Midbrain (tissue), 1 donor: ENCODE data around the gene IPCEF1.

Experiments used
- DNase-seq: peaks from one replicate; lab custom pipeline; 2025; lab: John Stamatoyannopoulos, UW

The IPCEF1 gene

DNA sequence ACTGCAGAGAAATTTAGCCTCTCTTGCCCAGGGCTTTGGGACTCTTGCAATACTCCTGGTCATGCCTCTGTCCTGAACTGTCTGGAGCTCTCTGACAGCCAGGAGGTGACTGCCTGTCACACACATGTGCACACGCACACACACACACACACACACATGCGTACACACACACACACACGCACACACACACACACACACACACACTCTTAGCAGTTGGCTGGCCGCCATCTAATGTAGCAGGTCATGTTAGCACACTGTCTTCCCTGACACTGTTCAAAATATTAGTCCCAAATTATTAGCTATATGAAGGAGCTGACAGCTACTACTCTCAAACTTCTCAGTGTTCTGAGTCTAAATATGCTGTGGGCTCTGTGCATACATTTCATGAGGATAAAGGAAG is 60.9 kb downstream of the IPCEF1 start:
- no peak for DNase-seq

- no peak for DNase-seq
Measured at GRCh38 chr6:154292855-154293519, 63.6 kb downstream of the IPCEF1 start.

- DNase-seq: no peak
Measured at GRCh38 chr6:154292066-154292465, 64.5 kb downstream of the IPCEF1 start.

- no peak for DNase-seq
Measured at GRCh38 chr6:154289818-154290508, 66.6 kb downstream of the IPCEF1 start.

GRCh38 chr6:154285826-154286225 is 70.8 kb downstream of the IPCEF1 start:
- no peak for DNase-seq

DNA sequence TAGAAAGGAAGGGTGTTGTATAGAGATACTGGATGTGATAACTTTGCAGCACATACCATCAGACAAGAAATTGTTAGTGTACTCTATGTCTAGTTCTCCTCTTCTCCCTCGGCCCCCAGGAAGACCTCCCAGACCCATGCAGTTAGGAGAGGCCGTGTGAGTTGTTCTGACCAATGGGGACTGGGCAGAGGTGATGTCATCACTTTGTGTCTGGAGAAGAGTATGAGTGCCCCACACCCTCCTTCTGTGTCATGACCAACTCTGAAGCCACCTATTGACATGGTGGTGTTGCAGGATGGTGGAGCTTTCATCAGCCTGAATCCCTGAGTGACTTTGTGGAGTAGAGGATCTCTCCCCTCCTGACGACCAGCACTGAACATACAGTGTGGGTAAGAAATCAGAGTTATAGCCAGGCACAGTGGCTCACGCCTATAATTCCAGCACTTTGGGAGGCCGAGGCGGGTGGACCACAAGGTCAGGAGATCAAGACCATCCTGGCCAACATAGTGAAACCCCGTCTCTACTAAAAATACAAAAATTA is 72.2 kb downstream of the IPCEF1 start:
- DNase-seq: no peak

GRCh38 chr6:154280521-154280920 is 76.1 kb downstream of the IPCEF1 start:
- no peak for DNase-seq

GRCh38 chr6:154277629-154278017 is 79.0 kb downstream of the IPCEF1 start:
- DNase-seq: no peak

DNA sequence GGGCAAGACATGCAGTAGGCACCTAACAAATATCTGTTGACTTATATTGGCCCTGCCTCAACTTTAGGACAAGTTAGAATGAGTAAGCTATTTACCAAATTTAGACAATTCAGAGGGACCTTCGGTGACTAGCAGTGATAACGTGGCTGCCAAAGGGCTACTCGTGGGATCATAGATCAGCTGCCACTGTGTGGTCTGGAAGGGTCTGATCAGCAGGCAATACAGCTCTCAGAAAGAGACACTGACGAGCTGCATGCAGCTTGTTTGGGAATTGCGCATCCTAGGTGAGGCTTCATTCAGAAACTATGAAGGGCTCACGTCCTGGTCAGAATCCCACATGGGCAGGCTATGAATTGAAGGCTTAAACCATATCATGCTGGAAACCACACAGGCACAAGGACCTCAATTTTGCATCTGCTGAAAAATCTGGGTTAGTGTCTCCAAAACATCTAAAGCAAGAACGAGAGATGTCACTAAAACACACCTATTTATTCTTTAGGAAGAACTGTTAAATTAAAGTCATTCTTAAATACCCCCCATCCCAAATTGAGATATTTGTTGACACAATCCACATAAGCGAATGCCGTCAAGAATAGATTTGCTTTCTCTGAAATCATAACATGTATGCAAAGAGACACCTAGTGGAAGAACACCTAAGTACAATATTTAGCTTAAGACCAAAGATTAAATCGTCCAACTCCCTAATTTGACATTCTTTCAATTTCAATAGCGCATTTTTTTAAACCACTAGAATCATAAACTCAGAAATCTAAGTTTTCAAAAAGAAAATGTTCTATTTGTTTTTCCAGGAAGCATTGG is 79.6 kb downstream of the IPCEF1 start:
- DNase-seq: peak; percentile 61

- no peak for DNase-seq
Measured at GRCh38 chr6:154274168-154274567, 82.4 kb downstream of the IPCEF1 start.

DNA sequence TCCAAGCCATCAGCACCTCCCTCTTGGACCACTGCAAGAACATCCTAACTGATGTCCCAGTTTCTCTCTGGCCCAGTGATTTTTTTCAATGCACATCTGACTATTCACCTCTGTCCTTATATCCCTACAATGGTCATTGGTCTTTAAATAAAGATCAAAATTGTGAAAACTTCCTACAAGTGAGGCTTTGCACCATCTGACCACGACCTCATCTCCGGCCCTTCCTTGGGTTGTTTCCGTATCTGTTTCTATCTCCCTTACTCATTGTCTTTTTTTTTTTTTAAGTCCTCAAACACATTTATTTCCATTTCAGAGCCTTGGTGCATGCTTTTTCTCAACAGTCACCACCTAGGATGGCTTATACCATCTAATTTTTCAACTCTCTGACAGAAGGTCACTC is 88.1 kb downstream of the IPCEF1 start:
- no peak for DNase-seq

DNA sequence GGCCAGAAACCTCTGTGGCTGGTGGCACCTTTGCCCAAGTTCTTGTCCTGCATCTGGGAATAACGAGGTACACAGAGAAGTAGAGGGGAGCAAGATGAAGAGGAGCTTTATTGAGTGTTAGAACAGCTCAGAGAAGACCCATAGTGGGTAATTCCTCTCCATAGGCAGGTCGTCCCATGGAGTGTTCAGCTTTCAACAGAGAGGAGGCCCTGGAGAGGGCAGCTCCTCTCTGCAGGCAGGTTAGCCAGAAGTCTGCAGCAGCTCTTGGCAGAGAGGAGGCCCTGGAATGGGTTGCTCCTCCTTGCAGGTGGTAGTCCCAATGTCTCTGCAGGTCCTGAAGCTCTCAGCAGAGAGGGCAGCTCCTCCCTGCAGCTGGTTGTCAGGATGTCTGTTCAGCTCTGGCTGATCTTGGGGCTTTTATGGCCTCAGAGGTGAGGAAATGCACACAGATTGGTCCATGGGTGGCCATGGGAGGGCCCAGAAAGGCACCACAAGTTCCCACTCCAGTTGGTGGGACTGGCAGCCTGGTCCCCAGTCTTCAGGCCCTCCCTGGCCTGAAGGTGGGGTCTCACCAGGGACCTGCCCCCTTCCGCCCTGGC is 89.0 kb downstream of the IPCEF1 start:
- DNase-seq: no peak

DNA sequence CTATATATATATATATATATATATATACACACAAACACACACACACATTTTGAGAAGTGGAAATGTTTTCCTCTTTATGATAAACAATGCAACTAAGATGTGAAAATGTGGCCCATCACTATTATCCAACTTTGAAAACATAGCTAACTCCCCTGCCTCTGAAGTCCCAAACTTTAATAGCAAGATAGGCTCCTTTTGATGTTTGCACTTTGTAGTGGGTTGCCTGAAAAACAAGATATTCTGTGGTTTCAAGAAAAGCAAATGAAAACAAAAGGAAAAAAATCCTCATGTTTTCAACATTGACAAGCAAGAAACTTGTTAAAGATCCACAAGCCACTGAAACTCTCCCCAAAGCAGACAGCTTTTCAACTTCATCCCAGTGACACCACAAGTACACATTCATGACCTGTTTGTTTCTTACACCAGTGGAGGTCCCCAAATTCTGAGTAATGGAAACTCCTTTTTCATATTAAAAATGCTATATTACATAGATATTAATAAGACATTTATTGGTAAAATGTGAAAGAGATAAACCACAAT is 90.0 kb downstream of the IPCEF1 start:
- no peak for DNase-seq

DNA sequence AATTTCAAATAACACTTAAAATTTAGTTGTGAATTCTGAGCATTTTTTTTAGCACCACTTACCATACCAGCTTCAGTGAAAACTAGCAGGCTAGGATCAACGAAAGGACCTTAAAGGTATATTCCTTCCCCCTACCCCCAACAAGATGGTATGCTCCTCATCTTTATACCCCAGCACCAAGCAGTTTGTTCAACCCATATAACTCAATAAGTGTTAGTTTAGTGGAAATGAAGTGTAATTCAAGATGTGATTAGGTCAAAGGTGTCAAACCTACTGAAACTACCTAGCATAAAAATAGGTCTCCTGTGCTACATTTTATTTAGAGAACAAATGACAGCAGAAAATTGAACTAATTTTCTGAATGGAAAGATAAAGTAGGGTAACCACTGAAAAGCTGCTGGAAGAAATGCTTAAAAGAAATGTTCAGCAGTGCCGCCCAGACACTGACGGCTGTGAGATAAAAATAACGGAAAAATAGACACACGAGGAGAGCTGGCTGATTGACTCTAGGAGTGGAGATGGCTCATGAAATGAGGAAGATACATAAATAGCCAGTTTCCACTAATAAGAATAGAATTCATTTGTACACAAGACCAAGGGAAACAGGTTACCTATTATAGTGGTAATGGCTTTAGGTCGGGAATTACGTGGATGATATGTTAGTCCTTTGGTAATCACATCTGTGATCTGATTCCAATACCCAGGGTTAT is 94.8 kb downstream of the IPCEF1 start:
- DNase-seq: peak; percentile 24

- peak; percentile 7 for DNase-seq
Measured at GRCh38 chr6:154258064-154258757, 98.4 kb downstream of the IPCEF1 start.

DNA sequence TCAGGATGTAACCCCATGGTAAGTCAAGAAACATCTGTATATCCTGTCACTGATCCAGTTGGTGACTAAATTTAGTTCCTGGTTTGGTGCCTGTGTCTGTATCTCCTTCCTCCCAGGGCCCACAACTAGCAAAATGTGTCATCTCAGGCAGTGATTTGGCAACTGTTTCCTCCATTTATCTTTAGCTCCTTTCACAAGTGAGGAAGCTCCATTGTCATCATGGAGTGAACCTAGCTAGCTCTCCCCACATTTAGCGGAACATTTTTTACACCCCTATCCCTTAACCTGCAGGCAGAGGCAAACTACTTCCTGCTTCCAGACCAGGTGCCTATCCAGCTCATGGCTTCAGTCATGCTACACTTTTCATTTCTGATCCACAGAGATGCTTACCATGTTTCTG is 99.5 kb downstream of the IPCEF1 start:
- peak; percentile 28 for DNase-seq

- DNase-seq: no peak
Measured at GRCh38 chr6:154252678-154253077, 103.9 kb downstream of the IPCEF1 start.

GRCh38 chr6:154251116-154251515 is 105.5 kb downstream of the IPCEF1 start:
- DNase-seq: no peak

GRCh38 chr6:154249499-154250298 is 106.9 kb downstream of the IPCEF1 start:
- DNase-seq: no peak
